Keratinocyte (primary cell): ENCODE data around the gene MAPRE3. TPM values are rescaled to one million over a fixed set of nuclear protein-coding genes. Genes with fewer than 3 reads are reported as not detected.

Experiments
- DNase-seq: peaks from one replicate; pipeline ENCODE4 v3.0.0-alpha.2; 2011; ENCODE audit warnings: low read depth, missing footprints, low spot score
- FAIRE-seq: peaks from 2 replicates; lab custom pipeline; 2011; peaks lifted over from hg19 to GRCh38; lab: Jason Lieb, UNC
- H2AFZ ChIP-seq: 2 replicates; pipeline ENCODE4 v1.6.0; 2012; ENCODE audit warnings: low read length, control low read depth, inconsistent platforms; ENCODE audit not compliant: control insufficient read depth
- H3K27ac ChIP-seq: 2 replicates; pipeline ENCODE4 v1.5.1; 2011; ENCODE audit warnings: low read length; ENCODE audit not compliant: control insufficient read depth, insufficient read depth
- H3K27me3 ChIP-seq: 3 replicates; pipeline ENCODE4 v1.6.0; 2011; ENCODE audit warnings: low read length; ENCODE audit not compliant: control insufficient read depth, insufficient read depth; ENCODE audit errors: extremely low read depth
- H3K36me3 ChIP-seq, 2 experiments: 2 replicates in 1 of 2; 3 replicates in 1 of 2; pipeline ENCODE4 v1.5.1; 2011; ENCODE audit warnings: low read length in 2 of 2, mild to moderate bottlenecking in 1 of 2; ENCODE audit not compliant: control insufficient read depth in 2 of 2, insufficient read depth in 2 of 2; ENCODE audit errors: extremely low read depth in 1 of 2
- H3K4me1 ChIP-seq: 3 replicates; pipeline ENCODE4 v1.5.1; 2011; ENCODE audit warnings: low read length; ENCODE audit not compliant: control insufficient read depth, insufficient read depth; ENCODE audit errors: extremely low read depth
- H3K4me2 ChIP-seq: 3 replicates; pipeline ENCODE4 v1.6.0; 2011; ENCODE audit warnings: low read depth, low read length; ENCODE audit not compliant: control insufficient read depth, insufficient read depth; ENCODE audit errors: extremely low read depth
- H3K4me3 ChIP-seq, 3 experiments: fragments of 200-600 bp in 1 of 3; sonication (generic) in 1 of 3; 2 replicates in 2 of 3; 3 replicates in 1 of 3; pipeline ENCODE4 v1.5.1; 2011 to 2016; ENCODE audit warnings: low read length in 3 of 3, mild to moderate bottlenecking in 3 of 3, control low read depth in 2 of 3, inconsistent platforms in 1 of 3, low read depth in 1 of 3, mixed read lengths in 1 of 3, mixed run types in 1 of 3, moderate library complexity in 1 of 3; ENCODE audit not compliant: control insufficient read depth in 2 of 3, insufficient read depth in 2 of 3; ENCODE audit errors: extremely low read depth in 1 of 3
- H3K79me2 ChIP-seq: 2 replicates; pipeline ENCODE4 v1.6.0; 2012; ENCODE audit warnings: low read length; ENCODE audit not compliant: control insufficient read depth, insufficient read depth
- H3K9ac ChIP-seq: 3 replicates; pipeline ENCODE4 v1.6.0; 2011; ENCODE audit warnings: low read length; ENCODE audit not compliant: control insufficient read depth, insufficient read depth; ENCODE audit errors: extremely low read depth
- H3K9me1 ChIP-seq: 3 replicates; pipeline ENCODE4 v1.6.0; 2011; ENCODE audit warnings: low read length; ENCODE audit not compliant: control insufficient read depth, insufficient read depth; ENCODE audit errors: extremely low read depth
- H3K9me3 ChIP-seq: 2 replicates; pipeline ENCODE4 v1.5.1; 2012; ENCODE audit warnings: low read depth, low read length; ENCODE audit not compliant: control insufficient read depth
- H4K20me1 ChIP-seq: 3 replicates; pipeline ENCODE4 v1.6.0; 2011; ENCODE audit warnings: low read length; ENCODE audit not compliant: control insufficient read depth, insufficient read depth; ENCODE audit errors: extremely low read depth
- EZH2 ChIP-seq: IDR thresholded peaks from one replicate; pipeline ENCODE4 v1.6.1; 2012; ENCODE audit warnings: inconsistent platforms, mild to moderate bottlenecking, low read length, moderate library complexity
- dilution Hi-C: fragments of 300-500 bp; cut with MboI; formaldehyde crosslinking; loops from one replicate; pipeline ENCODE4 v1.7.0; 2020; ENCODE audit warnings: low sequenced_read_pairs; ENCODE audit not compliant: extremely low pct_ligation_motif_present
- polyA plus RNA-seq, 5 experiments: library from polyadenylated mRNA; depleted of rRNA in 3 of 5; stranded (reverse) in 3 of 5; stranded (forward) in 1 of 5; unstranded in 1 of 5; fragments of >200 nt; gene quantifications; 1 replicate in 1 of 5; 2 replicates in 3 of 5; 3 replicates in 1 of 5; pipeline versions ENCODE4 v1.2.1 to v1.2.3, GENCODE V29; 2011 to 2012; ENCODE audit warnings: missing spikeins in 2 of 5, low read depth in 1 of 5, low replicate concordance in 1 of 5
- TF ChIP-seq, protein P1 (sequence below), 3 experiments: IDR thresholded peaks in 1 of 3; conservative IDR thresholded peaks in 1 of 3; optimal IDR thresholded peaks in 1 of 3; 2 replicates in 2 of 3; 3 replicates in 1 of 3; pipeline versions ENCODE3 to v1.5.1; 2011; ENCODE audit warnings: low read length in 3 of 3, mild to moderate bottlenecking in 3 of 3, moderate library complexity in 2 of 3, control low read depth in 1 of 3, inconsistent platforms in 1 of 3; ENCODE audit not compliant: insufficient read depth in 2 of 3; ENCODE audit errors: extremely low read depth in 1 of 3

MAPRE3 gene
- polyA plus RNA-seq, 1 donor (not counting 4 experiments of a cell fraction or from before 2014, with no cell fraction given) = 12.6 TPM

DNA sequence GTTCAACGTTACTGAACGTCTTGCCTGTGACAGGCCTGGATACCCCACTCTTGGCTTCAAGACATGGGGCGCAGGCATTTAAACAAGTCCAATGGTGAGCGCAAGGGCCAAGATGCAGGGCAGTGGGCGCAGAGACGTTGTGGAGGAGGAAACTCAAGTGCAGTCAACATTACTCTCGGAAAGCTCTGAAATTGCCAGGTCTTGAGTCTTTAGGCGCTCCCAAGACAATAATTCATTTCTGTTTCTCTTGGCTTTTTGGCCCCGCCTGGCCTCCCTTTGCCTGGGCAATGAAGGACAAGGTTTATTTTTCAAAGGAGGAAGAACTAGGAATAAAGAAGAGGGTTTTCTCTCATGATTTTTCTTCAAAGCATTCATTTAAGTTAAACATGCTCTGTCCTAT is 49.0 kb downstream of the MAPRE3 start:
- no peaks in the 10 kb centered on the region for H4K20me1 ChIP-seq
- H3K4me2 ChIP-seq = no peak overlapping the region
- H3K4me1 ChIP-seq = peaks cover 14% of the 10 kb centered on the region
- peaks cover 0 to 6% of the 10 kb centered on the region in 2 experiments for H3K36me3 ChIP-seq
- FAIRE-seq (no peak), DNase-seq (no peak)
- H3K9ac ChIP-seq = no peak overlapping the region
- H3K9me1 ChIP-seq = no peaks in the 10 kb centered on the region
- H3K27me3 ChIP-seq = no peaks in the 10 kb centered on the region
- no peak for TF ChIP-seq EZH2
- TF ChIP-seq, protein P1, sequence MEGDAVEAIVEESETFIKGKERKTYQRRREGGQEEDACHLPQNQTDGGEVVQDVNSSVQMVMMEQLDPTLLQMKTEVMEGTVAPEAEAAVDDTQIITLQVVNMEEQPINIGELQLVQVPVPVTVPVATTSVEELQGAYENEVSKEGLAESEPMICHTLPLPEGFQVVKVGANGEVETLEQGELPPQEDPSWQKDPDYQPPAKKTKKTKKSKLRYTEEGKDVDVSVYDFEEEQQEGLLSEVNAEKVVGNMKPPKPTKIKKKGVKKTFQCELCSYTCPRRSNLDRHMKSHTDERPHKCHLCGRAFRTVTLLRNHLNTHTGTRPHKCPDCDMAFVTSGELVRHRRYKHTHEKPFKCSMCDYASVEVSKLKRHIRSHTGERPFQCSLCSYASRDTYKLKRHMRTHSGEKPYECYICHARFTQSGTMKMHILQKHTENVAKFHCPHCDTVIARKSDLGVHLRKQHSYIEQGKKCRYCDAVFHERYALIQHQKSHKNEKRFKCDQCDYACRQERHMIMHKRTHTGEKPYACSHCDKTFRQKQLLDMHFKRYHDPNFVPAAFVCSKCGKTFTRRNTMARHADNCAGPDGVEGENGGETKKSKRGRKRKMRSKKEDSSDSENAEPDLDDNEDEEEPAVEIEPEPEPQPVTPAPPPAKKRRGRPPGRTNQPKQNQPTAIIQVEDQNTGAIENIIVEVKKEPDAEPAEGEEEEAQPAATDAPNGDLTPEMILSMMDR (optimal IDR thresholded peaks at IDR 0.05 in 1 of 3, IDR thresholded peaks at IDR 0.05 in 1 of 3, conservative IDR thresholded peaks at IDR 0.05 in 1 of 3; ENCODE audit: extremely low read depth in 1 of 3, insufficient read depth in 2 of 3, low read length in 3 of 3) = no peak
- H3K9me3 ChIP-seq = no peaks in the 10 kb centered on the region
- H3K4me3 ChIP-seq = no peak overlapping the region
- dilution Hi-C loops = no loop called here
- H3K27ac ChIP-seq = no peak overlapping the region
- H3K79me2 ChIP-seq = no peaks in the 10 kb centered on the region
- no peak overlapping the region for H2AFZ ChIP-seq

DNA sequence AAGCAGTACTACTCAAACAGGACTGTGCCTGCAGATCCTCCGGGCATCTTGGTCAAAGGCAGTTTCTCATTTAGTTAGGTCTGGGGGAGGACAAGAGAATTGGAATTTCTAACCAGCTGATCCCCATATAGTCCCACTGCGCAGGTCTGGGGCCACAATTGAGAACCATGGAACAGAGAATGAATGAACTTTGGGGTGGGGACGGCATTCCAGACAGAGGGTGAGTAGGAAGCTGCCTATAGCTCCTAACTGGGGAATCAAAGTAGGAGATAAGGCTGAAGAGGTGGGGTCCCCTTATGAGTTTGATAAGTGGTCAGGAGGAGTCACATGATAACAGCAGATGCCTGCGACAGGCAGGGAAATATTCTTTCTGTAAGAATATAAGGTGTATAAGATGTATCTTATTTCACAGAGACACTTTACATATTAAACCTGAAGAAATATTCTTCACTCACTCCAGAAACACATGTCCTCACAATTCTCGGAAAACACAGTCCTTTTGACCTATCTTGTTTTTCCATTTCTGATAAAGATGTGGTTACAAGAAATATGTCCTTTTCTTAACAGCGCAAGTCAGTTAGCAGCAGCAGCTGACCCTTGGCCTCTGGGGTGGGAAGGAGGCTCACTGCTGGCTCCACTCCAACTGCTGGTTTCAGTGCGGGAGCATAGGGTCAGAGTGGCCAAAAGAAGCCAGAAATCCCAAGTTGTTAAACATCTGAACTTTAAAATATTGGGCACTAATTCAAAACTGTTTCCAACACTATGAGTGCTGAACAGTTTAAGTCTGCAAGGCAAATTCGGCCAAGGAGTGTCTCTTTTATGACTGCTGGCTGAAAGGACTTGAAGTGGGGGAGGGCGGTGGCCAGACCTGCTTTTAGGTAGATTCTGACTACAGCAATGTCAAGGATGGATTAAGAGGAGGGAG is 49.8 kb downstream of the MAPRE3 start:
- Histone ChIP-seq H3K27ac (no peak overlapping the region), H3K4me2 (no peak overlapping the region), H2AFZ (no peak overlapping the region), H3K9me1 (no peaks in the 10 kb centered on the region), H4K20me1 (no peaks in the 10 kb centered on the region), H3K9me3 (no peaks in the 10 kb centered on the region), H3K4me1 (peaks cover 14% of the 10 kb centered on the region), H3K9ac (no peak overlapping the region), H3K36me3 (peaks cover 0 to 10% of the 10 kb centered on the region in 2 experiments), H3K79me2 (no peaks in the 10 kb centered on the region), H3K4me3 (no peak overlapping the region), H3K27me3 (no peaks in the 10 kb centered on the region)
- no peak for FAIRE-seq
- dilution Hi-C loops = no loop called here
- TF ChIP-seq, protein P1 (optimal IDR thresholded peaks at IDR 0.05 in 1 of 3, IDR thresholded peaks at IDR 0.05 in 1 of 3, conservative IDR thresholded peaks at IDR 0.05 in 1 of 3; ENCODE audit: extremely low read depth in 1 of 3, insufficient read depth in 2 of 3, low read length in 3 of 3) = no peak
- no peak for TF ChIP-seq EZH2
- DNase-seq = no peak
